ENCODE measurements around the gene SLC27A2.

DNA sequence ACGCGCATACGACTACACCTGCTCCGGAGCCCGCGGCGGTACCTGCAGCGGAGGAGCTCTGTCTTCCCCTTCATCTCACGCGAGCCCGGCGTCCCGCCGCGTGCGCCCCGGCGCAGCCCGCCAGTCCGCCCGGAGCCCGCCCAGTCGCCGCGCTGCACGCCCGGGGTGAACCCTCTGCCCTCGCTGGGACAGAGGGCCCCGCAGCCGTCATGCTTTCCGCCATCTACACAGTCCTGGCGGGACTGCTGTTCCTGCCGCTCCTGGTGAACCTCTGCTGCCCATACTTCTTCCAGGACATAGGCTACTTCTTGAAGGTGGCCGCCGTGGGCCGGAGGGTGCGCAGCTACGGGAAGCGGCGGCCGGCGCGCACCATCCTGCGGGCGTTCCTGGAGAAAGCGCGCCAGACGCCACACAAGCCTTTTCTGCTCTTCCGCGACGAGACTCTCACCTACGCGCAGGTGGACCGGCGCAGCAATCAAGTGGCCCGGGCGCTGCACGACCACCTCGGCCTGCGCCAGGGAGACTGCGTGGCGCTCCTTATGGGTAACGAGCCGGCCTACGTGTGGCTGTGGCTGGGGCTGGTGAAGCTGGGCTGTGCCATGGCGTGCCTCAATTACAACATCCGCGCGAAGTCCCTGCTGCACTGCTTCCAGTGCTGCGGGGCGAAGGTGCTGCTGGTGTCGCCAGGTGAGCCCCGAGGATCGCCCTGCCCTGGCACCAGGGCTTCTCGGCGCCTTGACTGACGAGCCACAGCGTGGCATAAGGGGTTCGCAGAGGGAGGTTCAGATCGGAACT lies 420 bp downstream of the SLC27A2 start:
- TF ChIP-seq, protein P1, sequence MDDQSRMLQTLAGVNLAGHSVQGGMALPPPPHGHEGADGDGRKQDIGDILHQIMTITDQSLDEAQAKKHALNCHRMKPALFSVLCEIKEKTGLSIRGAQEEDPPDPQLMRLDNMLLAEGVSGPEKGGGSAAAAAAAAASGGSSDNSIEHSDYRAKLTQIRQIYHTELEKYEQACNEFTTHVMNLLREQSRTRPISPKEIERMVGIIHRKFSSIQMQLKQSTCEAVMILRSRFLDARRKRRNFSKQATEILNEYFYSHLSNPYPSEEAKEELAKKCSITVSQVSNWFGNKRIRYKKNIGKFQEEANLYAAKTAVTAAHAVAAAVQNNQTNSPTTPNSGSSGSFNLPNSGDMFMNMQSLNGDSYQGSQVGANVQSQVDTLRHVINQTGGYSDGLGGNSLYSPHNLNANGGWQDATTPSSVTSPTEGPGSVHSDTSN (IDR thresholded peaks at IDR 0.05; ENCODE audit: insufficient replicate concordance, low read depth, low read length): no peak
- TF ChIP-seq, protein P2, sequence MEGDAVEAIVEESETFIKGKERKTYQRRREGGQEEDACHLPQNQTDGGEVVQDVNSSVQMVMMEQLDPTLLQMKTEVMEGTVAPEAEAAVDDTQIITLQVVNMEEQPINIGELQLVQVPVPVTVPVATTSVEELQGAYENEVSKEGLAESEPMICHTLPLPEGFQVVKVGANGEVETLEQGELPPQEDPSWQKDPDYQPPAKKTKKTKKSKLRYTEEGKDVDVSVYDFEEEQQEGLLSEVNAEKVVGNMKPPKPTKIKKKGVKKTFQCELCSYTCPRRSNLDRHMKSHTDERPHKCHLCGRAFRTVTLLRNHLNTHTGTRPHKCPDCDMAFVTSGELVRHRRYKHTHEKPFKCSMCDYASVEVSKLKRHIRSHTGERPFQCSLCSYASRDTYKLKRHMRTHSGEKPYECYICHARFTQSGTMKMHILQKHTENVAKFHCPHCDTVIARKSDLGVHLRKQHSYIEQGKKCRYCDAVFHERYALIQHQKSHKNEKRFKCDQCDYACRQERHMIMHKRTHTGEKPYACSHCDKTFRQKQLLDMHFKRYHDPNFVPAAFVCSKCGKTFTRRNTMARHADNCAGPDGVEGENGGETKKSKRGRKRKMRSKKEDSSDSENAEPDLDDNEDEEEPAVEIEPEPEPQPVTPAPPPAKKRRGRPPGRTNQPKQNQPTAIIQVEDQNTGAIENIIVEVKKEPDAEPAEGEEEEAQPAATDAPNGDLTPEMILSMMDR (IDR thresholded peaks at IDR 0.05 in 2 of 3, conservative IDR thresholded peaks at IDR 0.05 in 1 of 3; ENCODE audit: control insufficient read depth in 2 of 3, extremely low read depth in 1 of 3, insufficient read depth in 1 of 3, low read depth in 3 of 3, low read length in 3 of 3): no peak
- TF ChIP-seq, protein P3, sequence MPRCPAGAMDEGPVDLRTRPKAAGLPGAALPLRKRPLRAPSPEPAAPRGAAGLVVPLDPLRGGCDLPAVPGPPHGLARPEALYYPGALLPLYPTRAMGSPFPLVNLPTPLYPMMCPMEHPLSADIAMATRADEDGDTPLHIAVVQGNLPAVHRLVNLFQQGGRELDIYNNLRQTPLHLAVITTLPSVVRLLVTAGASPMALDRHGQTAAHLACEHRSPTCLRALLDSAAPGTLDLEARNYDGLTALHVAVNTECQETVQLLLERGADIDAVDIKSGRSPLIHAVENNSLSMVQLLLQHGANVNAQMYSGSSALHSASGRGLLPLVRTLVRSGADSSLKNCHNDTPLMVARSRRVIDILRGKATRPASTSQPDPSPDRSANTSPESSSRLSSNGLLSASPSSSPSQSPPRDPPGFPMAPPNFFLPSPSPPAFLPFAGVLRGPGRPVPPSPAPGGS (IDR thresholded peaks at IDR 0.05; ENCODE audit: borderline replicate concordance, insufficient read depth, low read depth, low read length, poor library complexity, severe bottlenecking): no peak
- no peak for TF ChIP-seq WRNIP1 (IDR thresholded peaks at IDR 0.05; ENCODE audit: borderline replicate concordance, low read depth, low read length)
- no peak for TF ChIP-seq EZH2 (IDR thresholded peaks at IDR 0.05; ENCODE audit: borderline replicate concordance, control insufficient read depth, low read depth, low read length)
- no peak for TF ChIP-seq JUNB (IDR thresholded peaks at IDR 0.05)

All from GM12878 (cell line).